HG02798 (cell line): Measurements from ENCODE around the gene CFAP46.

Experiments
- ATAC-seq: cut with Tn5 transposase; IDR thresholded peaks from one replicate; pipeline ENCODE4 v1.9.1; 2021; ENCODE audit warnings: mild to moderate bottlenecking; ENCODE audit not compliant: unreplicated experiment, poor library complexity

The CFAP46 gene

DNA sequence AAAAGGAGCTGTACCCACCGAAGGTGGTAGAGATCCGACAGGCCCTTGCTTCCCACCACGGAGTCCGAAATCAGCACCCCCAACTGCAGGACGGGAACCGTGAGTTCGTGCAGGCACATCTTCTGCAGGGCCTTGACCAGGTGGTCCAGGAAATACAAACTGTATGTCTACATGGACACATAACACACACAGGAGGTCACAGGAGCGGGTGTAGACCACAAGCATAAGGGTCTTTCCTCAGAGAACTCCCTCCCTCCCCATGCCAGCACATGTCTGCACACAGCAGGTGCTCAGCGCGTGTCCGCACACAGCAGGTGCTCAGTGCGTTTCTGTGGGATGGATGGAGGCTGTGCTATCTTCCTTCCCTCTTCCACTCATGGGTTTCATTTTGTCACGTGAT lies 69.7 kb downstream of the CFAP46 start:
- ATAC-seq: no peak

DNA sequence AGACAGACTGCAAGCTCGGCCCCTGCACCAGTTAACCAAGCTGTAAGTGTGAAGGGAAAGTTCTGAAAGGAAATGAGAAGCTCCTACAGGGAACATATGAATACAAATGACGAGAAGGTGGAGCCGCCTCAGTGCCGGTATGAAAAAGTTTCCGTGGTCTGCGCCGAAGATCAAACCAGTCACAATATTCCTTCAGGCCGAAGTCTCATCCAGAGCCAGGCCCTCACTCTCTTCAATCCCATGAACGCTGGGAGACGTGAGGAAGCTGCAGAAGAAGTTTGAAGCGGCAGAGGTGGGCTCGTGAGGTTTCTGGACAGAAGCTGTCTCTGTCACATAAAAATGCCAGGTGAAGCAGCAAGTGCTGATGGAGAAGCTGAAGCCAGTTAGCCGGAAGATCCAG lies 71.9 kb downstream of the CFAP46 start:
- no peak for ATAC-seq

DNA sequence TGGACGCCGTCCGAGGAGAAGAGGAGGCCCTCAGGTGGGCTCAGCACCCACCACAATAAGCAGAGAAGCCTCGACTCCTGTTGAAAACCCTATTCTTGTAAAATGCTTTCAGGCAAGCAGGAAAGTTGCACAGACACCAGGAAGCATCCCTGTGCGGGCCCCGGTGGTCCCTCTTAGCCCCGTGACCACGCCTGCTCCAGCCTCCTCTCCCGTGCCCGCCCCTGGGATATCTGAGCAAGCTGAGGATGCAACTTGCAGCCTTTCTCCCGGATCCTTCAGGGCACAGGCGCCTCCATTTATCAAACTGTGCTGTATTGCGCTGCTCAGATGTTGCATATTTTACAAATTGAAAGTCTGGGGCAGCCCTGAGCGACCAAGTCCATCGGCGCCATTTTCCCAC lies 72.7 kb downstream of the CFAP46 start:
- no peak for ATAC-seq

DNA sequence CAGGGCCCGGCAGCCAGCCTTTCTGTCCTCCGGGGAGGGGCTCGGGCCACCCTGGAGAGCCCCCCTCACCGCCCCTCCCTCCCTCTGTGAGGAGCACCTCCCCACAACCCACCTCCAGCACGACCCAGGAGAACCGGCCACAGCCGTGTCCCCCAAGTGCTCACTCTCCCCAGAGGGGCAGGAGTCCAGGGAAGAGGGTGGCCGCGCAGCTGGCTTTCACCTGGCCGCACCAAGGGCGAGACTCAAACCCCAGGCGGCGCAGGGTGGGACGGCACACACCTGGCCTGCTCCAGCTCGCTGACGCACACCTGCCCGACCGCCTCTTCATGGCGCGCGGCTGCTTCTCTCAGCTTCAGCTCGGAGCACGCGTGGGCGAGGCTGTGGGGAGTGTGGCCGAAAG lies 73.4 kb downstream of the CFAP46 start:
- no peak for ATAC-seq

- ATAC-seq: no peak
Measured at GRCh38 chr10:132867801-132868644, 74.3 kb downstream of the CFAP46 start.

DNA sequence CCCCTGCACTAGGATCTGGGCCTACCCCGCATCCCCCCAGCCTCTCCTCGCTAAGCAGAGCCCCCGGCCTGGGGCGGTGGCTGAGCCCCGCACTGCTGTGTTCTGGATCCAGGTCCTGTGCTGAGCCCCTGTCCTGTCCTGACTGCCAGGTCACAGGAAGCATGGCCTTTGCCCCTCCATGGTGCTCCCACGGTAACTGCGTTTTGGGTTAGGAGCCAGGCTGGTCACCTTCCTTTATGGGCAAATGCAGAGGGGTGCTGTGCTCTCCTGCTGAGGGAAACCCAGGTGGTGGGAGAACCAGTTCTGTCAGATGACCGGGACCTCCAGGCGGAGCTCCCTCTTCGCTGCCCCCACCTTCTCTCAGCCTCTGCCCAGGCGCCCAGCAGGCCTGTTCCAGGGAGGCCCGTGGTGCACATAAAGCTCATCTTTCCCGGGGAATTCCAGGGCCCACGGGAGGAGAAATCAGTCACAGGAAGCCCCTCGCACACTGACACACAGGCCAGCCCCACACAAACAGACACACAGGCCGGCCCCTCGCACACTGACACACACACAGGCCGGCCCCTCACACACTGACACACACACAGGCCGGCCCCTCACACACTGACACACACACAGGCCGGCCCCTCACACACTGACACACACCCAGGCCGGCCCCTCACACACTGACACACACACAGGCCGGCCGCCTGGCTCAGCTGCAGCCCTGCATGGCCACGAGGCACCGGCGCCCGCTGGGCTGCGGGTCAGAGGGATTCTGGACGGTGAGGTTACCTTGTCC lies 75.6 kb downstream of the CFAP46 start:
- no peak for ATAC-seq

DNA sequence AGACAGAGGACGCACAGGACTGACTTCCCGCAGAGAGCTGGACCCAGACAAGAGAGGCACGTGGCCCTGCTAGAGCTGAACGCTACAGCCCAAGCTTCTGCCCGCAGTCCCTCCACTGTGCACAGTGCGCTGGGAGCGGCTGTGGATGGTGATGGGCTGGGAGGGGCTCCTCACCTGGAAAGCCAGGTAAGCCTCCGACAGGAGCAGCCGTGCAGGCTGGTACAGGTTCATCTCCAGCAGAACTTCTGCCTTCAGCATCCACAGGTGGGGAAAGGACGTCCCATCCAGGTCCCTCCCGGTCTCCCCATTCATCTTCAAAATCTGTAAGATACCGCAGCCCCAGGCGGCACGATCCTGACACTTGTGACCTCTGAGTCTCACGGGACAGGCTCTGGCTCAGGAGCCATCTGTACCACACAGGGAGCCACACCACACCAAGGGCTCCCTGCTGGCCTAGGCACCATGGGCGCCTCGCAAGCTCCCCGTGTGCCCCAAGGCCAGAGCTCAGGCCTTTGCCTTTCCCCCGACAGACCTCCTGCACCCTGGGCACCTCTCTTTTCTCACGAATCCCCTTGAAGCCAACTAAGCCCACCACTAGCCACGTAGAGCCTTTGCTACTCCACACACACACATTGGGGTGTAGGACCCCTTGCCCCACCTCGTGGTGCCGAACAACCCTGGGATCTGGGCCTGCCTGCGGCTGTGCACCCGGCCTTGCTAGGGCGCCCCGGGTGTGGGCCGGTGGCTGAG lies 76.3 kb downstream of the CFAP46 start:
- no peak for ATAC-seq

DNA sequence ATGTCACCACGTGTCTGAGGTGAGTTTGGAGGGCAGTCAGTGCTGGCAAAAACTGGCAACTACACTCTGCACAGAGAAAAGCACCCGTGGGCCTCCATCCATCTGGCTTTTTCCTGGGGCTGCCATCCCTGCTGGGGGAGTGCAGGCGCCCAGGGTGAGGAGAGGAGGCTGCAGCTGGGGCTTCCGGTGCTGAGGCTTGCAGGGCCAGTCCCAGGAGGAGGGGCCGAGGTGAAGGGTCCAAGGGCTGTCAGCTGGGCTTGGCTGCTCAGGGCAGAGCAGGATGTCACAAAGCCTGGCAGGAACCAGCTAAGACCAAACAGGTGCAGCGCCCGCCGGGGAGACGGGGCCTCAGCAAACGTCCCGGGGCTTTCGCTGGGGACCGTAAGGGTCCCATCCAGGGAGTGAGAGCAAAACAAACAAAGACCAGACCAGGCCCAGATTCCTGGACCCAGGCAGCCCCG lies 77.2 kb downstream of the CFAP46 start:
- no peak for ATAC-seq

GRCh38 chr10:132862485-132863420 lies 79.6 kb downstream of the CFAP46 start:
- no peak for ATAC-seq

GRCh38 chr10:132861884-132862461 lies 80.4 kb downstream of the CFAP46 start:
- no peak for ATAC-seq

- ATAC-seq: no peak
Measured at GRCh38 chr10:132861116-132861691, 81.2 kb downstream of the CFAP46 start.

GRCh38 chr10:132860532-132860931 lies 81.8 kb downstream of the CFAP46 start:
- no peak for ATAC-seq

- no peak for ATAC-seq
Measured at GRCh38 chr10:132859084-132859855, 83.1 kb downstream of the CFAP46 start.

- ATAC-seq: no peak
Measured at GRCh38 chr10:132858121-132859081, 84.0 kb downstream of the CFAP46 start.

DNA sequence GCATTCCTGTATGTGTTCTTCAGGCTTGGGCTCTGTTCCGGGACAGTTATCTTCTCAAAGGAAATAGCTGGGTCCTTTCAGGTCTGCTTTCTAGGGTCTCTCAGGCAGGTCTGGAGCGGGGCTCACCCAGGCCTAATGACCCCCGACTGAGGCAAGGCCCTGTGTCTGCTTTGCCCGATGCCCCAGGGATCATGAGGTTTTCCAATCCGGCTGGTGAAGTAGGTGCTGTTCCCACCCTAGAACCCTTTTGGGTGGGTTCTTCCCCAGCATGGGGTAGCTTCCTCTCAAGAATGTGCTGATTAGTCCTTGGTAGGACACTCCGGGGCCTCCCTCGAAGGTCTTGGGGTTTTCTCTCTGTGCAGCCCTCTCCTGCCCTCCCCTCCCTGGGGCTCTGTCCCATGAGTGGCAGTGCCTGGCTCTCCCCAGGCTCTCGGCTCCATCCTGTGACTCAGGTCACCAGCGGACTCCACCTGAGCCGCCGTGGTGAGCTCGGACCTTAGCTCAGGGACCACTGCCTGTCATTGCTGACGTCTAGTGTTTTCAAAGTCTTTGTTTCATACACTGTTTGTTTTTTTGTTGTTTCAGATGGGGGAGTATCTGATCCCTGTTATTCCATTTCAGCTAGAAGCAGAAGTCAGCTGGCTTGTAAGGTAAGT lies 85.4 kb downstream of the CFAP46 start:
- ATAC-seq: no peak

- no peak for ATAC-seq
Measured at GRCh38 chr10:132855889-132856288, 86.5 kb downstream of the CFAP46 start.

DNA sequence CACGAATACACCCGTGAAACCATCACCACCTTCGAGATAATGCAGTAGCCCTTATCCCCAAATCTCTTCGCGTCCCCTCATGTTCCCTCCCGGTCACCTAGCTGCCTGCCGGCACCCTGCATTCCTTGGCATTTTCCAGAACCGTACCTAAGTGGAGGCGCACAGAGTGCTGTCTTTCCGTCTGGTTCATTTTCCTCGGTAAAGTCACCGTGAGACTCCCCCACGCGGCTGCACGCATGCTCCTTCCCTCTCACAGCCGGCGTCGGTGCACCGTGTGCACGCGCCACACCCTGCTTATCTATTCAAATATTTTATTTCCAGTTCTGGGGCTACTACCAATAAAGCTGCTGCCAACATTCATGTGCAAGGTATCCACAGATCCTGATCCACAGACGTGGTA lies 90.9 kb downstream of the CFAP46 start:
- no peak for ATAC-seq
